ENCODE data around the gene CEP126.

DNA sequence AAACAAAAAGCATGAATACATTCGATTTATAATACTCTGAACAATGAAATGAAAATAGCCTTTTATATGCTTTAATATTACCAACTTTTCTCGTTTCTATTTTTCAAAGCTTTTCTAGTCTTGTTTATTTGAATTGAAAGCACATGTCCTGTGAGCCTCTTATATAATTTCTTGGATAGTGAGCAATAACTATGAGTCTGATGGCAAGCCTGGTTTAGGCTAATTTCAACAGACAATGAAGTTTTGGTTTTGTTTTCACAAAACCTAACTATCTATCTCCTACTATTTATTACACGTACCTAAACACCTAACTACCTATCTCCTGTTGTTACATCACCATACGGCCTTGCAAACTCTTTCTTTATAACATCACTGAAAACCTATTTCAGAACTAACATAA, 29.2 kb upstream of the CEP126 start:
- no peak for TF ChIP-seq POLR2A (IDR thresholded peaks at IDR 0.05; ENCODE audit: low read depth)
- TF ChIP-seq CTCF (IDR thresholded peaks at IDR 0.05) = no peak
- TF ChIP-seq POLR2AphosphoS5 (IDR thresholded peaks at IDR 0.05) = no peak

Data from esophagus muscularis mucosa (tissue), 3 donors.